Measurements from ENCODE around the gene CDC42BPB. TPM values are rescaled to one million over a fixed set of nuclear protein-coding genes. Genes with fewer than 3 reads are reported as not detected.

The CDC42BPB gene
- polyA plus RNA-seq, 1 of the 3 experiments (the other 2 are of a cell fraction): 61.6 TPM

DNA sequence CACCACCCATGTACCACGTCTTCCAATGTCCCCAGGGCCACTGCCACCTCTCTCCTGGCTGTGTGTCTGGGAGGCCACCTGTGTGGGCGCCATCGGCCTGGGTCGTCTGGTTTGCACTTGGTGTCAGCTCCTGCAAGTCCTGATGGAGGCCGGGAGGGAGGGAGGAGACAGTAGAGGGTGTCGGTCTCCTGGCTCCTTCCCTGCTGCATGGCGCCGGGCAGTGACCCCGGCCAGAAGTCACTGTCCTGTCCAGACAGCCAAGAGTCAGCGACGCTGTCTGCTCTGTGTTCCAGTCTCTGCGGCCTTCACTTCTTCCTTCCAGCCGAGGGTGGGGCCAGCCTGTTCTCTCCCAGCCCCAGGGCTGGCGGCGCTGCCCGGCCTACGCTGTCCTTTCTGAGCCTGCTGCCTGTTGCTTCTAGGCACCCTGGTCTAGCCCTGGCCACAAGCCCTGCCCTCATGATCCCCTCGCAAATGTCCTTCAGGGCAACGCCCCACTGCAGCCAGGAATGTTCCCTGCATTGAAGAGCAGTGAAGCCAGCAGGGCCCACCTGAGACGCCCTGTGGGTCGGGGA lies 13.7 kb upstream of the CDC42BPB start:
- H4K20me1 ChIP-seq (ENCODE audit: insufficient read depth): no peaks in the 10 kb centered on the region
- H3K4me2 ChIP-seq: no peak overlapping the region
- DNase-seq: no peak
- H2AFZ ChIP-seq (ENCODE audit: low read depth): no peak overlapping the region
- H3K36me3 ChIP-seq (replicated peaks in 1 of 2; ENCODE audit: control insufficient read depth in 1 of 2, insufficient read depth in 2 of 2, low read length in 1 of 2): no peaks in the 10 kb centered on the region
- H3K9me3 ChIP-seq: no peaks in the 10 kb centered on the region
- H3K4me3 ChIP-seq (ENCODE audit: low read depth in 2 of 2, low read length in 1 of 2): no peak overlapping the region
- 84% methylated on average over 16 of the region's 21 CpGs for WGBS (ENCODE audit: low lambda C conversion rate)
- H3K9me2 ChIP-seq: no peaks in the 10 kb centered on the region
- H3K9ac ChIP-seq: no peak overlapping the region
- no peaks in the 10 kb centered on the region for H3F3A ChIP-seq (replicated peaks; ENCODE audit: insufficient read depth)
- POLR2A ChIA-PET: no interaction called here
- no peaks in the 10 kb centered on the region for H3K27me3 ChIP-seq (ENCODE audit: insufficient read depth)
- no peak for TF ChIP-seq RXRA (IDR thresholded peaks at IDR 0.05; ENCODE audit: borderline replicate concordance, low read depth)
- TF ChIP-seq USF2 (IDR thresholded peaks at IDR 0.05; ENCODE audit: borderline replicate concordance, low read depth, low read length): no peak
- TF ChIP-seq MXI1 (IDR thresholded peaks at IDR 0.05; ENCODE audit: low read depth, low read length): no peak
- TF ChIP-seq PBX3 (IDR thresholded peaks at IDR 0.05): no peak
- no peak for TF ChIP-seq SMC3 (IDR thresholded peaks at IDR 0.05; ENCODE audit: low read depth, low read length)
- TF ChIP-seq RFX5 (IDR thresholded peaks at IDR 0.05; ENCODE audit: low read length): no peak
- no peak for TF ChIP-seq JUND (IDR thresholded peaks at IDR 0.05)
- TF ChIP-seq IRF3 (IDR thresholded peaks at IDR 0.05; ENCODE audit: low read depth, low read length): no peak
- no peak for TF ChIP-seq FOXM1 (IDR thresholded peaks at IDR 0.05; ENCODE audit: low read depth)
- no peak for TF ChIP-seq TCF12 (IDR thresholded peaks at IDR 0.05)
- no peak for TF ChIP-seq RAD21 (IDR thresholded peaks at IDR 0.05; ENCODE audit: low read length)
- no peak for TF ChIP-seq GABPA (IDR thresholded peaks at IDR 0.05; ENCODE audit: low read depth)
- TF ChIP-seq EP300 (IDR thresholded peaks at IDR 0.05; ENCODE audit: borderline replicate concordance in 1 of 2, low read depth in 1 of 2, low read length in 1 of 2): no peak
- TF ChIP-seq USF1 (IDR thresholded peaks at IDR 0.05; ENCODE audit: borderline replicate concordance, low read depth): no peak
- no peak for TF ChIP-seq TEAD4 (IDR thresholded peaks at IDR 0.05; ENCODE audit: borderline replicate concordance, insufficient read depth)
- TF ChIP-seq FOXJ3 (CRISPR knock-in tag; IDR thresholded peaks at IDR 0.05): no peak
- no peak for TF ChIP-seq EZH2phosphoT487 (IDR thresholded peaks at IDR 0.05; ENCODE audit: borderline replicate concordance, low read depth)
- no peak for TF ChIP-seq NFIC (IDR thresholded peaks at IDR 0.05; ENCODE audit: borderline replicate concordance)
- no peaks in the 10 kb centered on the region for H3K79me2 ChIP-seq (ENCODE audit: insufficient read depth)
- peaks cover 0 to 8% of the 10 kb centered on the region in 2 experiments; a peak in 1 of 4 replicates for H3K4me1 ChIP-seq (ENCODE audit: control insufficient read depth in 1 of 2, insufficient read depth in 2 of 2, low read depth in 1 of 2, low read length in 1 of 2)
- no peak overlapping the region for H3K27ac ChIP-seq (ENCODE audit: low read depth in 2 of 2, low read length in 1 of 2)
- CTCF ChIA-PET: interaction anchor here (1.2 kb wide), 1 partner anchor 221 kb away, joined by 3 read pairs; no protein-coding TSS in a partner anchor
